Hepatocyte (in vitro differentiated cells): Measurements from ENCODE around the gene BBX. TPM values are rescaled to one million over a fixed set of nuclear protein-coding genes. Genes with fewer than 3 reads are reported as not detected.

Experiments
- DNase-seq: peaks from one replicate; pipeline ENCODE4 v3.0.0-alpha.2; 2016; ENCODE audit warnings: low spot score
- H2AFZ ChIP-seq: fragments of 200-600 bp; sonication (generic); 2 replicates; pipeline ENCODE4 v1.6.0; 2016; ENCODE audit warnings: antibody characterized with exemption, mild to moderate bottlenecking
- H3K27ac ChIP-seq: fragments of 200-600 bp; sonication (generic); 2 replicates; pipeline ENCODE4 v1.5.1; 2016; ENCODE audit warnings: mild to moderate bottlenecking
- H3K27me3 ChIP-seq: fragments of 200-600 bp; sonication (generic); 2 replicates; pipeline ENCODE4 v1.6.1; 2016
- H3K36me3 ChIP-seq: fragments of 200-600 bp; sonication (generic); replicated peaks from 2 replicates; pipeline ENCODE4 v1.5.1; 2016; ENCODE audit warnings: low read depth; ENCODE audit not compliant: insufficient read depth
- H3K4me1 ChIP-seq: fragments of 200-600 bp; sonication (generic); 2 replicates; pipeline ENCODE4 v1.5.1; 2016; ENCODE audit warnings: mild to moderate bottlenecking, moderate library complexity; ENCODE audit not compliant: insufficient read depth
- H3K4me2 ChIP-seq: fragments of 200-600 bp; sonication (generic); 2 replicates; pipeline ENCODE4 v1.6.0; 2016
- H3K4me3 ChIP-seq: fragments of 200-600 bp; sonication (generic); 2 replicates; pipeline ENCODE4 v1.5.1; 2016; ENCODE audit warnings: mild to moderate bottlenecking
- H3K79me2 ChIP-seq: fragments of 200-600 bp; sonication (generic); 2 replicates; pipeline ENCODE4 v1.6.0; 2017; ENCODE audit warnings: mild to moderate bottlenecking
- H3K9me2 ChIP-seq: fragments of 200-600 bp; sonication (generic); replicated peaks from 2 replicates; pipeline ENCODE4 v1.6.0; 2017; ENCODE audit warnings: mild to moderate bottlenecking; ENCODE audit not compliant: insufficient read depth
- H3K9me3 ChIP-seq: fragments of 200-600 bp; sonication (generic); 2 replicates; pipeline ENCODE4 v1.5.1; 2016; ENCODE audit warnings: low read depth, mild to moderate bottlenecking
- H4K20me1 ChIP-seq: fragments of 200-600 bp; sonication (generic); 2 replicates; pipeline ENCODE4 v1.6.0; 2016; ENCODE audit warnings: mild to moderate bottlenecking; ENCODE audit not compliant: insufficient read depth, poor library complexity, severe bottlenecking
- EZH2 ChIP-seq: fragments of 200-600 bp; sonication (generic); IDR thresholded peaks from 2 replicates; pipeline ENCODE4 v1.6.1; 2016; ENCODE audit warnings: antibody characterized with exemption, mild to moderate bottlenecking, borderline replicate concordance
- EZH2phosphoT487 ChIP-seq: fragments of 200-600 bp; sonication (generic); IDR thresholded peaks from one replicate; pipeline ENCODE4 v1.6.1; 2018; ENCODE audit warnings: antibody characterized with exemption, mild to moderate bottlenecking, low read depth, moderate library complexity; ENCODE audit not compliant: unreplicated experiment, severe bottlenecking
- WGBS: methylation state at CpG from one replicate; pipeline ENCODE4 v1.1.6; 2016; ENCODE audit warnings: low lambda C conversion rate; ENCODE audit errors: missing lambda C conversion rate; 5-methylcytosine and 5-hydroxymethylcytosine counted together
- polyA plus RNA-seq: library from polyadenylated mRNA; unstranded; fragments of >200 nt; fragmentation: Nextera tagmentation; extraction: Ambion mirVana; gene quantifications from 2 replicates; pipeline ENCODE4 v1.2.1, GENCODE V29; 2016
- total RNA-seq: library from RNA; depleted of rRNA; stranded (reverse); fragments of >200 nt; gene quantifications from 2 replicates; pipeline ENCODE4 v1.2.3, GENCODE V29; 2014
- TF ChIP-seq, protein P1 (sequence below): fragments of 200-600 bp; sonication (generic); IDR thresholded peaks from 2 replicates; pipeline ENCODE4 v1.5.1; 2016; ENCODE audit warnings: antibody characterized with exemption, mild to moderate bottlenecking; ENCODE audit not compliant: poor library complexity

The BBX gene
- total and polyA plus RNA-seq, 2 experiments from 2014 or later: 63.7 to 75.2 TPM

DNA sequence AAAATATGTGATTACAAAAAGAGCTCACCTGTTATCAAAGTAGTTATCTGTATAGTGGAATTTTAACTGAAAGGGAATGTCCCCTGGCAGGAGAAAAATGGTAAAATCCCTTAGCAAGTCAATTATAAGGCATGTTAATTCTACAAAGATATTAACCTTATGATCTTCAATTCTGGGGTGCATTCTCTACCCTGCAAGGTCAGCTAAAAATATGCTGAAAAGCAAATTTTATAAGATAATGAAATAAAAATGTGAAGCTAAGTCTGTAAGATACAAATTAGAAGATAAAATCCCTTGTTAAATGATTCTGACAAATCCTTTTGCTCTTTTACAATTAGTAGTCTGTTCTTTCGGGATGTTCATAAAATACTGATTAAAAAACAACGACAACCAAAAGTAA lies 109.8 kb downstream of the BBX start:
- H3K9me3 ChIP-seq: no peaks in the 10 kb centered on the region
- no peak for DNase-seq
- H3K4me2 ChIP-seq: no peak overlapping the region
- H3K27ac ChIP-seq: no peak overlapping the region
- no peaks in the 10 kb centered on the region for H3K27me3 ChIP-seq
- H3K9me2 ChIP-seq: no peaks in the 10 kb centered on the region
- no peaks in the 10 kb centered on the region for H3K36me3 ChIP-seq
- peaks cover 12% of the 10 kb centered on the region for H3K79me2 ChIP-seq
- no peaks in the 10 kb centered on the region for H3K4me1 ChIP-seq
- H3K4me3 ChIP-seq: no peak overlapping the region
- H4K20me1 ChIP-seq: no peaks in the 10 kb centered on the region
- TF ChIP-seq EZH2phosphoT487 (no peak), EZH2 (no peak)
- TF ChIP-seq, protein P1, sequence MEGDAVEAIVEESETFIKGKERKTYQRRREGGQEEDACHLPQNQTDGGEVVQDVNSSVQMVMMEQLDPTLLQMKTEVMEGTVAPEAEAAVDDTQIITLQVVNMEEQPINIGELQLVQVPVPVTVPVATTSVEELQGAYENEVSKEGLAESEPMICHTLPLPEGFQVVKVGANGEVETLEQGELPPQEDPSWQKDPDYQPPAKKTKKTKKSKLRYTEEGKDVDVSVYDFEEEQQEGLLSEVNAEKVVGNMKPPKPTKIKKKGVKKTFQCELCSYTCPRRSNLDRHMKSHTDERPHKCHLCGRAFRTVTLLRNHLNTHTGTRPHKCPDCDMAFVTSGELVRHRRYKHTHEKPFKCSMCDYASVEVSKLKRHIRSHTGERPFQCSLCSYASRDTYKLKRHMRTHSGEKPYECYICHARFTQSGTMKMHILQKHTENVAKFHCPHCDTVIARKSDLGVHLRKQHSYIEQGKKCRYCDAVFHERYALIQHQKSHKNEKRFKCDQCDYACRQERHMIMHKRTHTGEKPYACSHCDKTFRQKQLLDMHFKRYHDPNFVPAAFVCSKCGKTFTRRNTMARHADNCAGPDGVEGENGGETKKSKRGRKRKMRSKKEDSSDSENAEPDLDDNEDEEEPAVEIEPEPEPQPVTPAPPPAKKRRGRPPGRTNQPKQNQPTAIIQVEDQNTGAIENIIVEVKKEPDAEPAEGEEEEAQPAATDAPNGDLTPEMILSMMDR: no peak
- no peak overlapping the region for H2AFZ ChIP-seq
- WGBS: 94% methylated on average over 2 of the region's 2 CpGs

DNA sequence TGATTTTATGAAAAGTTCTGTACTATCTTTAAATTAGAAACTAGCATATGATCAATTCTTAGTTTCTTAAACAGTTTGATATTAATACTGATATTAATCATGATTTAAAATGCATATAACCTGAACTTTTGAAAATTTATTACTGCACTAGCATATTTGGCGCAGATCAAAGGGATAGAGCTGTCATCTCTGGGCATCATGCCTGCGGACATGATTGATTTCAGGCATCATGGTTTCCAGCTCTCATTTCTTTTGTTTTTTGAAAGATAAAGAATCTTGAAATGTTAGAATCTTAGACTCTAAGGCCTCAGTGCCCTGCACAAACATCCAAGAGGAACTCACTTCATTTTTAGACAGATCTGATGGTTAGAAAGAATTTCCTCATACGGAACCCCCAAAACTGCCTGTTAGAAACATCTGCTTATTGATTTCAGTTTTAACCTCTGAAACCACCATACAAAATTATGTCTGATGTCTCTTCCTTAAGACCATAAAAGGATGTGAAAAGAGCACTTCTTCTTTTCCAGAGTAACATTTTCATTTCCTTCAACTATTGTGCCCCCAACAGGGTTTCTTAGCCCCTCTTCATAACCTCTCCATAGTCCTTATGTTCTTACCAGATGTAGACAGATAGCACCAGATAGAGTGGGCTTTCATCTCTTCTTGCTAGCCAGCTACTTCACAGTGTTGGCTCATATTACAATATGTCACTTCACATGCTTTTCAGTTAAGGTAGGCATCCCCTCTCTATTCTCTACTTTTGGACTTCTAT lies 110.8 kb downstream of the BBX start:
- no peak for DNase-seq
- no peaks in the 10 kb centered on the region for H3K9me3 ChIP-seq
- no peak overlapping the region for H3K27ac ChIP-seq
- no peak overlapping the region for H3K4me2 ChIP-seq
- WGBS: 89% methylated on average over 3 of the region's 3 CpGs
- H4K20me1 ChIP-seq: peaks cover 5% of the 10 kb centered on the region
- no peak overlapping the region for H2AFZ ChIP-seq
- no peak overlapping the region for H3K4me3 ChIP-seq
- no peaks in the 10 kb centered on the region for H3K36me3 ChIP-seq
- TF ChIP-seq EZH2: no peak
- TF ChIP-seq, protein P1: no peak
- TF ChIP-seq EZH2phosphoT487: no peak
- H3K9me2 ChIP-seq: no peaks in the 10 kb centered on the region
- H3K4me1 ChIP-seq: no peaks in the 10 kb centered on the region
- no peaks in the 10 kb centered on the region for H3K27me3 ChIP-seq
- peaks cover 10% of the 10 kb centered on the region for H3K79me2 ChIP-seq

DNA sequence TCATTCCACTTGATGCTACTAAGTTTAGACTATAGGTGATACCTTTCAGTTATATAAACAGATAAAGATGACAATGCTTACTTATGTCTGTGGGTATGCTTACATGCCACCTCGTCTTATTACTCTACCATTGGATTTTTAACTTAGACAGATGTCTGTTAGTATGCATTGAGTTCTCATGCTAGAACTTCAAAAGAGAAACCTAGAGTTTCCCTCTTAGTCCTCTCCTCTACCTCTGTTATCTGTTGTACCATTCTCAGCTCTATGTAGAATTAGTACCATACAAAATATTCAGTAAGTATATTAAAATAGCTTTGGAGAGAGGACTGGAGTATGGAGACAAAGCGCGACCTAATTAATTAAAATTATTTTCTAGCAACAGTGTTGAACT lies 111.3 kb downstream of the BBX start:
- no peaks in the 10 kb centered on the region for H3K4me1 ChIP-seq
- no peaks in the 10 kb centered on the region for H3K27me3 ChIP-seq
- H3K36me3 ChIP-seq: no peaks in the 10 kb centered on the region
- H3K4me2 ChIP-seq: no peak overlapping the region
- WGBS: 95% methylated on average over 3 of the region's 3 CpGs
- peaks cover 8% of the 10 kb centered on the region for H3K79me2 ChIP-seq
- TF ChIP-seq, protein P1: no peak
- no peak for TF ChIP-seq EZH2
- H2AFZ ChIP-seq: no peak overlapping the region
- H4K20me1 ChIP-seq: peaks cover 5% of the 10 kb centered on the region
- H3K4me3 ChIP-seq: no peak overlapping the region
- no peak overlapping the region for H3K27ac ChIP-seq
- H3K9me2 ChIP-seq: no peaks in the 10 kb centered on the region
- DNase-seq: no peak
- H3K9me3 ChIP-seq: no peaks in the 10 kb centered on the region
